Body of pancreas (tissue), 4 donors: ENCODE data around the gene C3orf33.

ENCODE experiments used
- POLR2A ChIP-seq, 3 donors: fragments of 450-650 bp; IDR thresholded peaks; one replicate each; pipeline ENCODE4 v1.6.1; 2016; ENCODE audit warnings: antibody characterized with exemption in 3 of 3, mild to moderate bottlenecking in 2 of 3
- TF ChIP-seq, protein P1 (sequence below), 7 experiments: fragments of 450-650 bp in 4 of 7; fragments of 200-600 bp in 3 of 7; sonication (generic) in 3 of 7; IDR thresholded peaks; one replicate each; pipeline ENCODE4 v1.5.1; 2016 to 2019; ENCODE audit warnings: antibody characterized with exemption in 7 of 7

DNA sequence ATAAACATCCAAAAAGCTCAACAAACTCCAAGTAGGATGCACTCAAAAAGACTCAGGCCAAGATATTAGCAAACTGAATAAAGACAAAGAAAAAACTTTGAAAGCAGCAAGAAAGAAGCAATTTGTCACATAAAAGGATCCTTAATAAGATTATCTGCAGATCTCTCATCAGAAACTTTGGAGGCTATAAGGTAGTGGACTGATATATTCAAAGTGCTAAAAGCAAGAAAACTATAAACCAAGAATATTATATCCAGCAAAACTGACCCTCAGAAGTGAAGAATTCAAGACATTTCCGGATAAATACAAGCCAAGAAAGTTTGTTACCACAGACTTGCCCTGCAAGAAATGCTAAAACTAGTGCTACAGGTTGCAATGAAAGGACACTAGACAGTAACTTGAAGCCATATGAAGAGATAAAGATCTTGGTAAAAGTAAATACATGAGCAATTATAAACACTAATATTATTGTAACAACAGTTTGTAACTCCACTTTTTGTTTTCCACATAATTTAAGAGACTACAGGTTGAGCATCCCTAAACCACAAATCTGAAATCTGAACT is 23.6 kb downstream of the C3orf33 start:
- TF ChIP-seq, protein P1, sequence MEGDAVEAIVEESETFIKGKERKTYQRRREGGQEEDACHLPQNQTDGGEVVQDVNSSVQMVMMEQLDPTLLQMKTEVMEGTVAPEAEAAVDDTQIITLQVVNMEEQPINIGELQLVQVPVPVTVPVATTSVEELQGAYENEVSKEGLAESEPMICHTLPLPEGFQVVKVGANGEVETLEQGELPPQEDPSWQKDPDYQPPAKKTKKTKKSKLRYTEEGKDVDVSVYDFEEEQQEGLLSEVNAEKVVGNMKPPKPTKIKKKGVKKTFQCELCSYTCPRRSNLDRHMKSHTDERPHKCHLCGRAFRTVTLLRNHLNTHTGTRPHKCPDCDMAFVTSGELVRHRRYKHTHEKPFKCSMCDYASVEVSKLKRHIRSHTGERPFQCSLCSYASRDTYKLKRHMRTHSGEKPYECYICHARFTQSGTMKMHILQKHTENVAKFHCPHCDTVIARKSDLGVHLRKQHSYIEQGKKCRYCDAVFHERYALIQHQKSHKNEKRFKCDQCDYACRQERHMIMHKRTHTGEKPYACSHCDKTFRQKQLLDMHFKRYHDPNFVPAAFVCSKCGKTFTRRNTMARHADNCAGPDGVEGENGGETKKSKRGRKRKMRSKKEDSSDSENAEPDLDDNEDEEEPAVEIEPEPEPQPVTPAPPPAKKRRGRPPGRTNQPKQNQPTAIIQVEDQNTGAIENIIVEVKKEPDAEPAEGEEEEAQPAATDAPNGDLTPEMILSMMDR (IDR thresholded peaks at IDR 0.05) = no peak
- no peak for TF ChIP-seq POLR2A (IDR thresholded peaks at IDR 0.05)
